ENCODE data around the gene RRBP1. TPM values are rescaled to one million over a fixed set of nuclear protein-coding genes. Genes with fewer than 3 reads are reported as not detected.

Gene RRBP1
- total RNA-seq, 1 experiment from 2014 or later = 79.2 TPM

DNA sequence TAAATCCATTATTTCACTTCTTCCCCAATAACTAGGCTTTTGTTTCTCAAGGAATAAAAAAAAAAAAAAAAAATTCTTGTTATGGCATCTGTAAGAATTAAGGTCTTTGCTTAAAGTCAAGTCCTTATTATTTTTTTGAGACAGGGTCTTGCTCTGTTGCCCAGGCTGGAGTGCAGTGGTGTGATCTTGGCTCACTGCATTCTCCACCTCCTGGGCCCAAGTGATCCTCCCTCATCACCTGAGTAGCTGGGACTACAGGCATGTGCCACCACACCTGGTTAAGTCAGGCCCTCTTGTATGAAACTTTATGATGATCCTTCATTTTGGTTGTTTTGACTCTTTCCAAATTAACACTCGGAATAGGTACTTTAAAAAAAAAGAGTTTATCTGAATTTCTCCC, 94.9 kb downstream of the RRBP1 start:
- Histone ChIP-seq H3K36me3 (replicated peaks; ENCODE audit: control insufficient read depth, insufficient read depth, low read length) (no peaks in the 10 kb centered on the region), H3K4me3 (ENCODE audit: insufficient read depth, low read depth, low read length) (no peak overlapping the region), H3K27me3 (ENCODE audit: control insufficient read depth, insufficient read depth, low read length) (no peaks in the 10 kb centered on the region)
- DNase-seq = no peak

DNA sequence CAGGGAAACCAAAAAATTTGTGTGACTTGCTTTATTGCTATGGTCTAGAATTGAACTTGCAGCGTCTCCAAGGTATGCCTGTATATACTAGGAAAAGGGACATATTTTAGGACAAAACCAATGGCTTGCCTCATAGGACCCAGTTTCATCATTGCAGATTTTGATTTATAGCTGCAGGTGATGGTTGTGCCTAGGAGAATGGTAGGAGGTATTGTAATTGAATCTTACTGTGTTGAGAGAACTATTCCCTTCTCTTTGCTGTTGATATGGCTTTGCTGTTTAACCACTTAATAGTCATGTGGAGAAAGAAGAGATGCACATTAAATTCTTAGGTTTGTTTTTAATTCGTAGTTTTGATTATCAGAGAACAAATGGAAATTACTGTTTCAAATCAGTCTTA, 95.8 kb downstream of the RRBP1 start:
- Histone ChIP-seq H3K36me3 (replicated peaks; ENCODE audit: control insufficient read depth, insufficient read depth, low read length) (no peaks in the 10 kb centered on the region), H3K27me3 (ENCODE audit: control insufficient read depth, insufficient read depth, low read length) (no peaks in the 10 kb centered on the region), H3K4me3 (ENCODE audit: insufficient read depth, low read depth, low read length) (no peak overlapping the region)
- DNase-seq = no peak

DNA sequence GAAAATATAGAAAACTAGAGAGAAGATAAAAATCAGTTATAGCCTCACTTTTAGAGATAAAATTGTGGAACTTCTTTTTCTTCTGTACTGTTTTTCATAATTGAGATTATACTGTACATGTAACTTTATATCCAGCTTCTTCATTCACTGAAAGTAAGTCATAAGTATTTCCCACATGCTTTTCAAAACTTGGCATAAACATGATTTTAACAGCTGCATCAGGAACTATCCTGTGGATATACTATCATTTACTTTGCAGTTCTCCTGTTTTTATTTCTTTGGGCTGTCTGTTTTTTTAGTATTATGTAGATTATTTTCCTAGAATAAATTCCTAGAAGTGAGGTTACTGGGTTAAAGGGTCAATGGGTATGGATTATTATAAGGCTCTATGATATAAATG, 97.4 kb downstream of the RRBP1 start:
- no peak for DNase-seq
- no peaks in the 10 kb centered on the region for H3K27me3 ChIP-seq (ENCODE audit: control insufficient read depth, insufficient read depth, low read length)
- no peak overlapping the region for H3K4me3 ChIP-seq (ENCODE audit: insufficient read depth, low read depth, low read length)
- H3K36me3 ChIP-seq (replicated peaks; ENCODE audit: control insufficient read depth, insufficient read depth, low read length) = no peaks in the 10 kb centered on the region

DNA sequence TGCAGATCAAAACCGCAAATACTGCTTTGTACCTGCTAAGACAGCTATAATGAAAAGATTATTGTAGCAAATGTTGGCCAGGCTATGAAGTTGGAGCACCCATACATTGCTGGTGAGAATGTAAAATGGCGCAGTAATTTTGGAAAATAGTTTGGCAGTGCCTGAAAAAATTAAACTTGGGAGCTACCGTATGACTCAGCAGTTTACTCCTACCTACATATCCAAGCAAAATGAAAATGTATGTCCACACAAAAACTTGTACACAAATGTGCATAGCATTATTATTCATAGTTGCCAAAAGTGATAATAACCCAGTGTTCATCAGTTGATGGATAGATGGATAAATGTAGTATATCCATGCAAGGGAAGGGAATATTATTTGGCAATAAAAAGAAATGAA, 98.9 kb downstream of the RRBP1 start:
- Histone ChIP-seq H3K36me3 (replicated peaks; ENCODE audit: control insufficient read depth, insufficient read depth, low read length) (no peaks in the 10 kb centered on the region), H3K27me3 (ENCODE audit: control insufficient read depth, insufficient read depth, low read length) (no peaks in the 10 kb centered on the region), H3K4me3 (ENCODE audit: insufficient read depth, low read depth, low read length) (no peak overlapping the region)
- DNase-seq = no peak

DNA sequence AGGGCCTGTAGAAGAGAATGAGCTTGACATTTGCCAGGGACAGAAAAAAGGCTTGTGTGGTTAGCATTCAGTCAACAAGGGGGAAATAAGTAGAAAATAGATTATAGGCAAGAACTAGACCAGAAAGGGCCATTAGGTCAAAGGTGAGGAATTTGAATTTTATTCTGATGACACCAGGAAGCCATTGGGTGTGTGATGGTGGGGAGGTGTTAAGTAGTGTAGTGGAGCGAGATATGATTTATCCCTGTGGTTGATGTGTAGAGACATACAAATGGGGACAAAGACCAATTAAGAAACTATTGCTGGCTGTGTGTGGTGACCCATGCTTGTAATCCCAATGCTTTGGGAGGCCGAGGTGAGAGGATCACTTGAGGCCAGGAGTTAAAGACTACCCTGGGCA, 101.1 kb downstream of the RRBP1 start:
- no peak for DNase-seq
- Histone ChIP-seq H3K4me3 (ENCODE audit: insufficient read depth, low read depth, low read length) (no peak overlapping the region), H3K27me3 (ENCODE audit: control insufficient read depth, insufficient read depth, low read length) (no peaks in the 10 kb centered on the region), H3K36me3 (replicated peaks; ENCODE audit: control insufficient read depth, insufficient read depth, low read length) (no peaks in the 10 kb centered on the region)

DNA sequence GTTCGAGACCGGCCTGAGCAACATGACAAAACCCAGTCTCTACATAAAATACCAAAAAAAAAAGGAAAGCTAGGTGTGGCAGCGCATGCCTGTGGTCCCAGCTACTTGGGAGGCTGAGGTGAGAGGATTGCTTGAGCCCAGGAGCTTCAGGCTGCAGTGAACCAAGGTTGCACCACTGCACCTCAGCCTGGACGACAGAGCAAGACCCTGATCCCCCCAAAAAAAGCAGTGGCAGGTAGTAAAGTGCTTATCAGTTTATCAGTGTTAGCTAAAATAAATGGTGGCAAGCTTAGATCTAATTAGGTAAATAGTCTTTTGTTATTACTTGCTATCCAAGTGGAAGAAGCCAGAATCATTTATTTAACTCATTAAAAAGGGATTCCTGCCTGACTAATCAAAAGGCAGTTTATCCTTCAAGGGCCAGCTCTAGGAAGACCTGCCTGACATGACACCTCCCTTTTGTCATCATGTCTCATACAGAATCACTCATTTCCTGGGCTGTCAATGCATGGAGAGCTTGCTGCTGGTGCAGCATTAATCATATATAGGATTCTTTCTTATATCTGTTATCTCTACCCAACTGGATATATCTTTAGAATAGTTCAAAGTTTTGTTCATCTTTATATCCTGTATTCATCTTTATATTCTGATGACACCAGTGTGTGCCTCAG, 102.5 kb downstream of the RRBP1 start:
- H3K27me3 ChIP-seq (ENCODE audit: control insufficient read depth, insufficient read depth, low read length) = no peaks in the 10 kb centered on the region
- no peak for DNase-seq

DNA sequence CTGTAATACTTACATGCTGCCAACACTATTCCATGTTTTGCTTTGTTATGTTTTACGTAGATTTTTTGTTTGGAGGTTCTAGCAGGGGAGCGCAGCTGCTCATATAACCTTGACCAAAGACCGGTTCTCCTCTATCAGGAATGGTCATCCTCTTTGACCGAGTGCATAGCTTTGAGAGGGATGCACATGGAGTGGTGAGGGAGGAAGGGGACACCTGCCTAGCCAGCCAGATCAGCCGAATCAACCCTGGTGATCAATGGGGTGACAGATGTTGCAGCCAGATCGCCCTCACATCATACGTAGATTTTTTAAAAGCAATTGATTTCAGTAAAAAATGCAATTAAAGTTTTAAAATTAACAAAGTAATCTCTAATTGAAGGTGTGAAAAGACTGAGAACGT, 105.8 kb downstream of the RRBP1 start:
- no peak for DNase-seq
- Histone ChIP-seq H3K4me3 (ENCODE audit: insufficient read depth, low read depth, low read length) (no peak overlapping the region), H3K27me3 (ENCODE audit: control insufficient read depth, insufficient read depth, low read length) (no peaks in the 10 kb centered on the region), H3K36me3 (replicated peaks; ENCODE audit: control insufficient read depth, insufficient read depth, low read length) (no peaks in the 10 kb centered on the region)

More for the DNA sequence above, 102.5 kb downstream of the RRBP1 start:
- Histone ChIP-seq H3K4me3 (ENCODE audit: insufficient read depth, low read depth, low read length) (no peak overlapping the region), H3K36me3 (replicated peaks; ENCODE audit: control insufficient read depth, insufficient read depth, low read length) (no peaks in the 10 kb centered on the region)

DNA sequence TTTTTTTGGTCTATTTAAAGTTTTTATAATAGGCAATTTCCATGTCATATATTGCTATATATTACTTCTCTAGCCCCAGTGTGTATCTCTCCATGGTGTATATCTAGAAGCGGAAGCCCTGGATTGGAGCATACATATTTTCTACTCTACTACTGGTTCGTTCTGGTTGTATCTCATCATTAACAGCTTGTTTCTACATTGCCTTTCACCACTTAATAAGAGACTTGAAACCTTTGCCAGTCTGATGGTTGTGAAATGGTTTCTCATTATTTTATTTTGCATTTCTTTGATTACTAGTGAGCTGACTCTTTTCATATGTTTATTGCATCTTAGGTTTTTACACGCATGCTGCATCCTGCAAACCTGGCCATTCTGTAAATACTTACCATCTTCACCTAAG, 108.6 kb downstream of the RRBP1 start:
- DNase-seq = no peak
- Histone ChIP-seq H3K36me3 (replicated peaks; ENCODE audit: control insufficient read depth, insufficient read depth, low read length) (no peaks in the 10 kb centered on the region), H3K4me3 (ENCODE audit: insufficient read depth, low read depth, low read length) (no peak overlapping the region), H3K27me3 (ENCODE audit: control insufficient read depth, insufficient read depth, low read length) (no peaks in the 10 kb centered on the region)

DNA sequence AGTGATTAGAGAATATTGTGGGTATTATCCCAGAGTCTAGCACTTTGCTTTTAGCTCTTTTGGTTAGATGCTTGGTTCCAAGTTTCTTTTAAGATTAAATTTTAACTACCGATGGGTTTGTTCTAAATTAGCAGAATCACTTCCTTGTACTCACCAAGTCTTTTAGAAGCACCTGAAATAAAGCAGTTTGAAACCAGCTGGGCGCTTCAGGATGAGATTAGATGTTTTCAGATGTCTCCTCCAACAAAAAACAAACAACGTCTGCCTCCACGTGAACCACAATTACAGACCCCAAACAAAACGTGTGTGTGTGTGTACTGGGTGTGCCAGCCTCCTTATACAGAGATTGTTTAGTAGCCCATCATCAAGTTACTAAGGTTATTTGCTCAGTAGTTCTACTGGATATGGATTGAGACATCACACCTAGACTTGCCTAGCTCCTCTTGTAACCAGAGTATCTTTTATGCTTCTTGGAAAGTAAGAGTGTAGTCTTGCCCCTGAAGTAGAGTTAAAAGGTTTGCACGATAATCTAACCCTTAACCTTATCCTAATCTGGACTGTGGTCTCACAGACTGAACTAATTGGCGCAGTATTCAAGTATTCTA, 109.9 kb downstream of the RRBP1 start:
- Histone ChIP-seq H3K27me3 (ENCODE audit: control insufficient read depth, insufficient read depth, low read length) (no peaks in the 10 kb centered on the region), H3K36me3 (replicated peaks; ENCODE audit: control insufficient read depth, insufficient read depth, low read length) (no peaks in the 10 kb centered on the region), H3K4me3 (ENCODE audit: insufficient read depth, low read depth, low read length) (no peak overlapping the region)
- DNase-seq = no peak

DNA sequence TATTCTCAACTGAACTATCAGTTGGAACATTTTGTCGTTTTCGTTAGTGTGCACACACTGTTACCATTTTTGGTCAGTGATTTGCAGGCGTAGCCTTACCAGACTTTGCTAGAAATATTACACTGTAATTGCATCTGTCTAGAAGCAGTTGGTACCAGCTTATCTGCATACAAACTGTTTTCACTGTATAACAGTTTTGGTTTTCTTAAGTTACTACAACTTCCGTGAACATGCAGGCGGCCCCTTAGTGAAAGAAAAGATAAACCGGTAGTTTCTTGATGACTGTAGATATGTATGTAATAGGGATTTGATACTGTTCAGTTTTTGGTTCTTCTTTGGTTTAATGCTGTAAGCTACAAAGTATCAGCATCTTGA, 110.9 kb downstream of the RRBP1 start:
- no peaks in the 10 kb centered on the region for H3K36me3 ChIP-seq (replicated peaks; ENCODE audit: control insufficient read depth, insufficient read depth, low read length)
- no peak for DNase-seq
- H3K27me3 ChIP-seq (ENCODE audit: control insufficient read depth, insufficient read depth, low read length) = no peaks in the 10 kb centered on the region
- peak overlapping the region; percentile 96 for H3K4me3 ChIP-seq (ENCODE audit: insufficient read depth, low read depth, low read length)

DNA sequence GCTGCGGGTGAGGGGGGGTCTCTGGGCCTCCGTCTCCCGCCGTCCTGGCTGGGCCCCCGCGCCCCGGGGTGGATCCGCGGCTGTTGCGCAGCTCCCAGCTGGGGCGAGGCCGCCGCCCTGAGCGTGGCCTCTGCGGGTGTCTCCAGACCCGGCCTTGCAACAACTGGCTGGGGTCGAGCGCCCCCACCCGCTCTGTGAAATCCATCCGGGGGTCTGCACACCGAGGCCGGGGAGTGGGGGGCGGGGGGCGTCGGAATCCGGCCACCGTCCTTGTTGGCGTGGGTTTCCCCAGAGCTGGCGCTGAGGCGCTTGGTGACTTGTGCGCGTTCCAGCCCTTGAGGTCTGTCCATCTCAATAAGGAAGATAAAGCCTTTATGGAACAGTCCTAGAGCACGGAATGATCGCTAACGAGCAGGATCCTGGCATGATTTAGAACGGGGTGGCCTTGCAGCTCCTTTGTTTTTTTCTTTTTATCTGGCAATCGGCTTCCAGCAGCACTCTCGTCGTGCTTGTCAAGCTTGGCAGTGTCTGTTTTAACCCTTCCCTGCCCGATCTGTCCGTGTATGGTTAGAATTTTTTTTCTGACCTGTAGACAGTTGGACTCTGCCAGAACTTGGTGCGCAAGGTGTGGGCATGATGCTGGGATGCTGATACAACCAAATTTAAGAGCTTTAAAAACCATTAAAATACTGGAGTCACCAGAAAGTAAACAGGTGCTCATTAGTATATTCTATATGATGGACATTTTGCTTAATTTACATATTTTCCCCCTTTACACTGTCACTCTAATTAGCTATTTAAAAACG, 111.5 kb downstream of the RRBP1 start:
- H3K36me3 ChIP-seq (replicated peaks; ENCODE audit: control insufficient read depth, insufficient read depth, low read length) = no peaks in the 10 kb centered on the region
- peak; percentile 57 for DNase-seq
- no peaks in the 10 kb centered on the region for H3K27me3 ChIP-seq (ENCODE audit: control insufficient read depth, insufficient read depth, low read length)
- H3K4me3 ChIP-seq (ENCODE audit: insufficient read depth, low read depth, low read length) = peak overlapping the region; percentile 96

DNA sequence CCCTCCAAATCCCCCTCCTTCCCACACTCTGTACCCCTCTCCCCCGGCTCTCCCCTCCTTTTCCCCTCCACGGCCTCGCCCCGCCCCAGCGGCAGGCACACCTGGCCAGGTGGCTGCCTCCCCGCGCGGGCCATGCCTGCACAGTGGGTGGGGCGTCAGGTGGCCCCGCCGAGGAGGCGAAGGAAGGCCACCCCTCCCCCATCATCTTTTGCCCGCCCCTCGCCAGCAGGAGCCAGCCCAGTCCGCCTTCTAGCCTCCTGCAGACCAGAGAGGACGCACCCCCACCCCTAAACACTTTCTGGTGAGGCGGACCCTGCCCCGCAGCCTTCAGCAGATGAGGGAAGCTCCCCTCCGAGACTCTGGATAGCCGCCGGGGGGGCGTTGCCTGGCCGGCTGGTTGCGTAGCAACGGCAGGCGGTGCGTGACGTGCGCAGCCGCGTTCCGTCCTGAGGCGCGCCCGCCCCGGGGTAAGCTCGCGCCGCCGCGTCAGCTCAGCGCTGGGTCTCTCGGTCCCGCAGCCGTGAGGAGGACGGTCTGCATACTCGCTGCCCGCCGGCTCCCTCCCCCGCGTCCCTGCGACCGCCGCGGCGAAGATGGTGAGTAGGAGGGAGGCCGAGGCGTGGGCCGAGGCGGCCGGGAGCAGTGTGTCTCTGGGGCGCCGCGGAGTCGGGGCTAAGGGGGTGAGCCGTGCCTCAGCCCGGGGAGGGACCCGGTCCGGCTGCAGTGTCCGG, 112.3 kb downstream of the RRBP1 start, which contains the start of gene DSTN:
TSS of gene DSTN (plus strand) at position 460 of the 731 bp plus-strand sequence. CDS start at position 594, 134 bp downstream.
- Histone ChIP-seq H3K27me3 (ENCODE audit: control insufficient read depth, insufficient read depth, low read length) (no peaks in the 10 kb centered on the region), H3K4me3 (ENCODE audit: insufficient read depth, low read depth, low read length) (peak within 1 kb of the TSS; percentile 96), H3K36me3 (replicated peaks; ENCODE audit: control insufficient read depth, insufficient read depth, low read length) (no peaks in the 10 kb centered on the region)
- peak; percentile 96 for DNase-seq

DNA sequence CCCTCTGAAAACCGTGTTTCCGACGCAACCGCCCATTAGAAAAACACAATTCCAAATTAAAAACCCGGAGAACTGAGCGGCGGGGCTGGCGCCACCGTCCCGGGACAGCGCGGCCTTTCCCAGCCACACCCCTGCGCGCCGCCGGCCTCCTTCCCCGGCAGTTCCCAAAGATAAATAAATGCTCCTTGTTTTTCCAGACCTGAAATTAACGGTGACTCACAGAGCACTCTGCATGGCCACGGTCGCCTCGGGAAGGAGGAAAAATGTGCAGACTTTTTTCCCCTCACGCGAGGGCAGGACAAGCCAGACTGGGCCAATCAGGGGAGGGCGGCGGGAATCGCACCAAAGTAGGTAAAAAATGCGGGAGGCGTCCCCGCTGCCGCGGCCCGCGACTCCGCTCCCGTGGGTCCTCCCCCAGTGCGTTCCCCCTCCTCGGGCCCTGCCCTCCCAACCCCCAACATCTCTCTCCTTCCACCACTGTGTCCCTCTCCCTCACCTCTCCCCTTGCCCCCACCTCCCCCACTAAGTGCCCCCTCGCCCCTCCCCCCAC, 113.0 kb downstream of the RRBP1 start:
- no peaks in the 10 kb centered on the region for H3K36me3 ChIP-seq (replicated peaks; ENCODE audit: control insufficient read depth, insufficient read depth, low read length)
- no peaks in the 10 kb centered on the region for H3K27me3 ChIP-seq (ENCODE audit: control insufficient read depth, insufficient read depth, low read length)
- peak overlapping the region; percentile 96 for H3K4me3 ChIP-seq (ENCODE audit: insufficient read depth, low read depth, low read length)
- DNase-seq = no peak

DNA sequence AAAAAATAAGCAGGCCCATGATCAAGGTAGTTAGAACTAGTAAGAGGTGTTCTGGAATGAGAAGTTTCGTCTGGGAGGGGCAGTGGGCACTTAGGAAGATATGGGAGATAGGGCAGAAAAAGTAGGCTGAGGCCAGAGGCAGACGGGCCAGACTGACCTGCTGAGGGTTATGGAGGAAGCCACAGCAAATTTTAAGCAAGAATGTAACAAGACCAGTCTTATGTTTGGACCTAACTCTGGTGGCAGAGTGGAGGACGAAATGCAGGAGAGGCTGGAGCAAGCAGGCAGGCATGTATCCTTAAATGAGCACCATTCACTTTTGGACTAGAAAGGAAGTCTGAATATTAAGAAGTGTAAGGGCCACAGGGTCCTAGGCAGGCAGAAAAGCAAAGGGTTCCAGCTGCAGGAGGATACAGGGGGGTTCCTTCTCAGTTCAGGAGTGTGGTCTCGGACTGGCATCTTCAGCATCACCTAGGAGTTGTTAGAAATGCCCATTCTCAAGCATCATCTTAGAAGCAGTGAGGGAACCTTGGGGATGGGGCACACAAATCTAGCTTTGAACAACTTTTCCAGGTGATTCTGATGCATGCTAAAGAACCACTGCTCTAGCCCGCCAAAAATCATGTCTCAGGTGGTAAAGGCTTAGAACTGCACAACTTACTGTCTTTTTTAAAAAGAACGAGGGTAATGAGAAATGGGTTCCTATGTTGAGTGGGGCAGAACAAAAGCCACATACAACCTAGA, 113.8 kb downstream of the RRBP1 start:
- H3K36me3 ChIP-seq (replicated peaks; ENCODE audit: control insufficient read depth, insufficient read depth, low read length) = no peaks in the 10 kb centered on the region
- H3K27me3 ChIP-seq (ENCODE audit: control insufficient read depth, insufficient read depth, low read length) = no peaks in the 10 kb centered on the region
- DNase-seq = no peak
- peak overlapping the region; percentile 96 for H3K4me3 ChIP-seq (ENCODE audit: insufficient read depth, low read depth, low read length)
